ENCODE data around the gene IBA57.

Gene IBA57

GRCh38 chr1:228165372-228166169 is at the start of gene IBA57:
Gene IBA57, plus strand, starts transcription at chr1:228165804. Its CDS starts 13 bp downstream, at chr1:228165817.
- peak within 1 kb of the TSS; percentile 90 to 98 for H3K9ac ChIP-seq (ENCODE audit: low read depth in 1 of 2, low read length in 2 of 2)
- peak within 1 kb of the TSS; percentile 99 to 100 for H3K27ac ChIP-seq (ENCODE audit: low read depth in 2 of 2, low read length in 2 of 2)
- peak within 1 kb of the TSS; percentile 91 to 92 for H3K4me3 ChIP-seq (ENCODE audit: low read length in 2 of 2)
- H3K36me3 ChIP-seq (ENCODE audit: control insufficient read depth in 2 of 2, insufficient read depth in 2 of 2, low read length in 2 of 2), result peaks cover 0 to 2% of the 10 kb centered on the region in 2 donors
- peaks cover 0 to 2% of the 10 kb centered on the region in 2 donors for H3K27me3 ChIP-seq (ENCODE audit: control insufficient read depth in 2 of 2, insufficient read depth in 2 of 2, low read length in 2 of 2)
- H3K9me3 ChIP-seq (ENCODE audit: control insufficient read depth in 2 of 2, low read length in 2 of 2), result no peaks in the 10 kb centered on the region
- peaks cover 14 to 16% of the 10 kb centered on the region in 2 donors for H3K4me1 ChIP-seq (ENCODE audit: control insufficient read depth in 2 of 2, insufficient read depth in 2 of 2, low read length in 2 of 2)

- Histone ChIP-seq H3K27me3 (ENCODE audit: control insufficient read depth in 2 of 2, insufficient read depth in 2 of 2, low read length in 2 of 2) (peaks cover 0 to 2% of the 10 kb centered on the region in 2 donors), H3K4me1 (ENCODE audit: control insufficient read depth in 2 of 2, insufficient read depth in 2 of 2, low read length in 2 of 2) (no peaks in the 10 kb centered on the region), H3K9ac (ENCODE audit: low read depth in 1 of 2, low read length in 2 of 2) (no peak overlapping the region), H3K27ac (ENCODE audit: low read depth in 2 of 2, low read length in 2 of 2) (no peak overlapping the region), H3K9me3 (ENCODE audit: control insufficient read depth in 2 of 2, low read length in 2 of 2) (no peaks in the 10 kb centered on the region), H3K36me3 (ENCODE audit: control insufficient read depth in 2 of 2, insufficient read depth in 2 of 2, low read length in 2 of 2) (no peaks in the 10 kb centered on the region), H3K4me3 (ENCODE audit: low read length in 2 of 2) (no peak overlapping the region)
Observed at GRCh38 chr1:228117335-228117734, 48.3 kb upstream of the IBA57 start.

DNA sequence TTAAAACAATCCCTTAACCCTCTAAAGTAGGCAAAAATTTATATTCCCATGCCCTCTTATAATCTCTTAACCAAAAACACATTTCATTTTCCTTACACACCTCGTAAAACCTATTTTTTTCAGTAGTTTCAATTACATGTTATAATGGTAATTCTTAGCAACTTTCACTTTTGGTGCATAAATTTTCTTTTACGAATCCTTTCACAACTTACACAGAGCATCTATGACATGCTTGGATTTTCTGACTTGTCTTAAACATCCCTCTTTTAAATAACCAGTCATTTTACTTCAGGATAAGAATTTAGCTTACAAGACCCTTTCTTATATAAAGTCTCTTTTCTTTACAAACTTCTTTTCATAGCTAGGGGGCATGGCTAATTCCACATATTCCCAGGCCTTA is 47.6 kb upstream of the IBA57 start:
- no peaks in the 10 kb centered on the region for H3K4me1 ChIP-seq (ENCODE audit: control insufficient read depth in 2 of 2, insufficient read depth in 2 of 2, low read length in 2 of 2)
- H3K27me3 ChIP-seq (ENCODE audit: control insufficient read depth in 2 of 2, insufficient read depth in 2 of 2, low read length in 2 of 2), result peaks cover 0 to 2% of the 10 kb centered on the region in 2 donors
- no peaks in the 10 kb centered on the region for H3K9me3 ChIP-seq (ENCODE audit: control insufficient read depth in 2 of 2, low read length in 2 of 2)
- no peak overlapping the region for H3K27ac ChIP-seq (ENCODE audit: low read depth in 2 of 2, low read length in 2 of 2)
- H3K36me3 ChIP-seq (ENCODE audit: control insufficient read depth in 2 of 2, insufficient read depth in 2 of 2, low read length in 2 of 2), result no peaks in the 10 kb centered on the region
- H3K4me3 ChIP-seq (ENCODE audit: low read length in 2 of 2), result no peak overlapping the region
- no peak overlapping the region for H3K9ac ChIP-seq (ENCODE audit: low read depth in 1 of 2, low read length in 2 of 2)

DNA sequence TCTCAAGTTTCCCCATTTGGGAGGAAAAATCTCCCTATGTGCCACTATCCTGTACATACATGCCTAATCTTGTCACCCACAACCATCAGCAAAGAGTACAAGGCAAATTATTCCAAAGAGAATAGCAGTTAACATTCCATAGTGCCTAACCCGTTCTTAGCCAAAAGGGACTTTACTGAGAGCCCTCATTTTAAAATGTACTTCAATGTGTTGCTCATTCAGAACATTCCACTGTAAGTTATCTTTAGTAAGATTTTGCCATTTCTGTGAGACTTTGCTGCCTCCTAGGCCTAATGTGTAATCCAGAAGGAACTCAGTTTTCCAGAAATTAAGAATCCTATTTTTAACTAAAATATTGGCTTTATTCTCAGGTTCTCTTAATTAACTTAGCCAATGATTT is 45.3 kb upstream of the IBA57 start:
- Histone ChIP-seq H3K4me3 (ENCODE audit: low read length in 2 of 2) (no peak overlapping the region), H3K4me1 (ENCODE audit: control insufficient read depth in 2 of 2, insufficient read depth in 2 of 2, low read length in 2 of 2) (no peaks in the 10 kb centered on the region), H3K36me3 (ENCODE audit: control insufficient read depth in 2 of 2, insufficient read depth in 2 of 2, low read length in 2 of 2) (no peaks in the 10 kb centered on the region), H3K9ac (ENCODE audit: low read depth in 1 of 2, low read length in 2 of 2) (no peak overlapping the region), H3K27me3 (ENCODE audit: control insufficient read depth in 2 of 2, insufficient read depth in 2 of 2, low read length in 2 of 2) (peaks cover 0 to 2% of the 10 kb centered on the region in 2 donors), H3K9me3 (ENCODE audit: control insufficient read depth in 2 of 2, low read length in 2 of 2) (no peaks in the 10 kb centered on the region), H3K27ac (ENCODE audit: low read depth in 2 of 2, low read length in 2 of 2) (no peak overlapping the region)

DNA sequence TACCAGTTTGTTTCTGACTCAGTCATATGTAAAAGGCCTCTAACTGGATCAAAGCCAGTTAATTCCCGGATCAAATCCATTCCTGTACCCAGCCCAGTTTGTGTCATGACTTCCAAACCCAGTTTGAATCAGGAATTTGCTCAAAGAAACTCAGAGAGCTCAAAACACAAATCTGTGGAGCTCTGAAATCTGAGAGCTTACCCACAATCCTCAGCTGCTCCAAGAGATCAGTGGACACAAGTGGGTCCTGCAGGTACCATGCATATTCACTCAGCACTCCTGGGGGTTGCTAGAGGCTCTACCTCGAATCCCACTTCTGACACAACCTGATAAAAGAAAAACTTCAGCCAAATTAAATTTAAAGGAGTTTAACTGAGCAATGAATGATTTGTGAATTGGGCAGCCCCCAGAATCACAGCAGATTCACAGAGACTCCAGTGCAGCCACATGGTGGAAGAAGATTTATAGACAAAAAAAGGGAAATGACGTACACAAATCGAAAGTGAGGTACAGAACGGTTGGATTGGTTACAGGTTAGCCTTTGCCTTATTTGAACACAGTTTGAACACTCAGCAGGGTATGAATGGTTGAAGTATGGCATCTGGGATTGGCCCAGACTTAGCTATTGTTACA is 44.6 kb upstream of the IBA57 start:
- no peaks in the 10 kb centered on the region for H3K9me3 ChIP-seq (ENCODE audit: control insufficient read depth in 2 of 2, low read length in 2 of 2)
- no peak overlapping the region for H3K27ac ChIP-seq (ENCODE audit: low read depth in 2 of 2, low read length in 2 of 2)

DNA sequence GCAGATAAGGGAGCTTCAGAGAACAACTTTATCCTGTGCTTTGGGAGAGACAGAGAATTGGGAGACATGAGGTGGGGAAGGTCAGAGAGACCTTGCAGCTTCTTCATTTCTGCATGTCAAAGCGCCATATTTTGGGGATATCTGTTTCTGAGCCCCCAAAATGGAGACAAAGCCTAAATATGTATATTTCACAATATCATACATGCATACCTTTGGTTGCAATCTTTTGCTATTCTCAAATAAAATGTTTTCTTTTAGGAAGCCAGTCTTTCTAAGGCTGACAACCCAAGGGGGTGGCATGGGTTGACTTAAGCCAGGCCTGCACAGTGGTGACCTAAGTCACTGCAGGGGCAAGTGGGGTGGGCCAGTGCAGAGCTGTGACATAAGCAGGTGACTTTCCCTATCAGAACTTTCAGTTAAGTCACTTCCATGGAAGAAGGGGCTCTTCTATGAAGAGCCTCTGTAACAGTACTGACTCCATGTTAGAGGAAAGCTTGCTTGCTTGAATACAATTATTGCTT is 42.6 kb upstream of the IBA57 start:
- Histone ChIP-seq H3K4me1 (ENCODE audit: control insufficient read depth in 2 of 2, insufficient read depth in 2 of 2, low read length in 2 of 2) (no peaks in the 10 kb centered on the region), H3K27ac (ENCODE audit: low read depth in 2 of 2, low read length in 2 of 2) (no peak overlapping the region), H3K9ac (ENCODE audit: low read depth in 1 of 2, low read length in 2 of 2) (no peak overlapping the region), H3K4me3 (ENCODE audit: low read length in 2 of 2) (no peak overlapping the region), H3K27me3 (ENCODE audit: control insufficient read depth in 2 of 2, insufficient read depth in 2 of 2, low read length in 2 of 2) (peaks cover 0 to 2% of the 10 kb centered on the region in 2 donors), H3K36me3 (ENCODE audit: control insufficient read depth in 2 of 2, insufficient read depth in 2 of 2, low read length in 2 of 2) (no peaks in the 10 kb centered on the region), H3K9me3 (ENCODE audit: control insufficient read depth in 2 of 2, low read length in 2 of 2) (no peaks in the 10 kb centered on the region)

More for the DNA sequence above, 44.6 kb upstream of the IBA57 start:
- H3K4me1 ChIP-seq (ENCODE audit: control insufficient read depth in 2 of 2, insufficient read depth in 2 of 2, low read length in 2 of 2), result no peaks in the 10 kb centered on the region
- H3K27me3 ChIP-seq (ENCODE audit: control insufficient read depth in 2 of 2, insufficient read depth in 2 of 2, low read length in 2 of 2), result peaks cover 0 to 2% of the 10 kb centered on the region in 2 donors
- H3K36me3 ChIP-seq (ENCODE audit: control insufficient read depth in 2 of 2, insufficient read depth in 2 of 2, low read length in 2 of 2), result no peaks in the 10 kb centered on the region
- H3K9ac ChIP-seq (ENCODE audit: low read depth in 1 of 2, low read length in 2 of 2), result no peak overlapping the region
- no peak overlapping the region for H3K4me3 ChIP-seq (ENCODE audit: low read length in 2 of 2)

- no peaks in the 10 kb centered on the region for H3K4me1 ChIP-seq (ENCODE audit: control insufficient read depth in 2 of 2, insufficient read depth in 2 of 2, low read length in 2 of 2)
- no peaks in the 10 kb centered on the region for H3K36me3 ChIP-seq (ENCODE audit: control insufficient read depth in 2 of 2, insufficient read depth in 2 of 2, low read length in 2 of 2)
- no peak overlapping the region for H3K4me3 ChIP-seq (ENCODE audit: low read length in 2 of 2)
- no peak overlapping the region for H3K27ac ChIP-seq (ENCODE audit: low read depth in 2 of 2, low read length in 2 of 2)
- peaks cover 0 to 2% of the 10 kb centered on the region in 2 donors for H3K27me3 ChIP-seq (ENCODE audit: control insufficient read depth in 2 of 2, insufficient read depth in 2 of 2, low read length in 2 of 2)
- no peak overlapping the region for H3K9ac ChIP-seq (ENCODE audit: low read depth in 1 of 2, low read length in 2 of 2)
- H3K9me3 ChIP-seq (ENCODE audit: control insufficient read depth in 2 of 2, low read length in 2 of 2), result no peaks in the 10 kb centered on the region
Observed at GRCh38 chr1:228123505-228123904, 42.1 kb upstream of the IBA57 start.

DNA sequence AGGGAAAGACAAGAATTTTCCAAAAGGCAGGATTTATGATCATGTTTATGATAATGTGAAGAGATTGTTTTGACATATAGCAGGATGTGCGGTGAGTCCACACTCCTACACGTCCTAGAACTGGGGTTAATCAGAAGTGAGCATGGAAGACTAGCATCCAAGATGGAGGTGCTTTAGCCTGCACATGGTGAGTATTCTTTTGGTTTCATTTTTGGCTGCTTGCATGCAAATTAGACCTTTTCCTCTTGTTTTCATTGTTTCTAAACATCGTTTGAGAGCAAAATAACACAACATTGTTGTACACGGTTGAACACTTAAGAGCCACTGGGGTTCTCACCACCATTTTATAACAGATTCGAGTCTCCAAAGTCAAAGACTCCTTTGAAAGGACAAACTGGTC is 40.4 kb upstream of the IBA57 start:
- Histone ChIP-seq H3K9me3 (ENCODE audit: control insufficient read depth in 2 of 2, low read length in 2 of 2) (no peaks in the 10 kb centered on the region), H3K36me3 (ENCODE audit: control insufficient read depth in 2 of 2, insufficient read depth in 2 of 2, low read length in 2 of 2) (no peaks in the 10 kb centered on the region), H3K9ac (ENCODE audit: low read depth in 1 of 2, low read length in 2 of 2) (no peak overlapping the region), H3K27me3 (ENCODE audit: control insufficient read depth in 2 of 2, insufficient read depth in 2 of 2, low read length in 2 of 2) (peaks cover 0 to 2% of the 10 kb centered on the region in 2 donors), H3K27ac (ENCODE audit: low read depth in 2 of 2, low read length in 2 of 2) (no peak overlapping the region), H3K4me1 (ENCODE audit: control insufficient read depth in 2 of 2, insufficient read depth in 2 of 2, low read length in 2 of 2) (no peaks in the 10 kb centered on the region), H3K4me3 (ENCODE audit: low read length in 2 of 2) (no peak overlapping the region)

DNA sequence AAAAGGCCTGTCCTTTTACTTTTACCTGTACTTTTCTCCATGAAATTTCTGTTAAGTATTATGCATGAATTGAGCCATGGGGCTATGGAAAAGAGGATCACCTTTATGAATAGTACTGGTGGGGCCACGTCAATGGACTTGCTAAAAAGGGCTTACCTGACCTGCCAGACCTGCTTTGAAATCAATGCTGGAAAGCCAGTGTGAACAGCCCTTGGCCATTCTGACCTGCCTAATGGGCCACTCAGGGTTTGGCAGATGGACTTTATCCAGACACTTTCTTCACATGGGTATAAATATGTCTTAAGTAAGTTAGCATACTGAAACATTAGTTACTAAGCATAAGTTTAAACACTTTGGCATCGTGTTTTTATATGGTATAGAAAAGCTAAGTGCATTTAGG is 33.8 kb upstream of the IBA57 start:
- Histone ChIP-seq H3K9me3 (ENCODE audit: control insufficient read depth in 2 of 2, low read length in 2 of 2) (no peaks in the 10 kb centered on the region), H3K36me3 (ENCODE audit: control insufficient read depth in 2 of 2, insufficient read depth in 2 of 2, low read length in 2 of 2) (no peaks in the 10 kb centered on the region), H3K4me1 (ENCODE audit: control insufficient read depth in 2 of 2, insufficient read depth in 2 of 2, low read length in 2 of 2) (no peaks in the 10 kb centered on the region), H3K9ac (ENCODE audit: low read depth in 1 of 2, low read length in 2 of 2) (no peak overlapping the region), H3K27me3 (ENCODE audit: control insufficient read depth in 2 of 2, insufficient read depth in 2 of 2, low read length in 2 of 2) (no peaks in the 10 kb centered on the region), H3K27ac (ENCODE audit: low read depth in 2 of 2, low read length in 2 of 2) (no peak overlapping the region), H3K4me3 (ENCODE audit: low read length in 2 of 2) (no peak overlapping the region)

DNA sequence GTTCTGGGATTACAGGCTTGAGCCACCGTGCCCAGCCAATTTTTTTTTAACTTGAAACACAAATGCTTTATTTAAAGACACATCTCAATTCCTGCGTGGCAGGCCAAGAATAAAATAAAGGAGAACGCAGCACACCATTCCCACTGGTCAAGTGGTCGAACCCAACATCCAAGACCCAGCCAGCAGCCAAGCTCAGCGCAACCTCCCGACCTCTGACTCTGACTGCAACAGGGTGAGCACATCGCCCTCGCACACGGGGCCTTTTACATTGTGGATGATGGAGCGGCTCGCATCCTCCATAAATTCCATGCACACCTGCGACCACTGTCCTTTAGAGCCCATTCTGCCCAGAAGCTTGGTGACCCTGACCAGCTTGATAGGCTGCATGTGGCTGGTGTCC is 31.0 kb upstream of the IBA57 start:
- Histone ChIP-seq H3K9me3 (ENCODE audit: control insufficient read depth in 2 of 2, low read length in 2 of 2) (no peaks in the 10 kb centered on the region), H3K27ac (ENCODE audit: low read depth in 2 of 2, low read length in 2 of 2) (no peak overlapping the region), H3K9ac (ENCODE audit: low read depth in 1 of 2, low read length in 2 of 2) (no peak overlapping the region), H3K4me1 (ENCODE audit: control insufficient read depth in 2 of 2, insufficient read depth in 2 of 2, low read length in 2 of 2) (no peaks in the 10 kb centered on the region), H3K36me3 (ENCODE audit: control insufficient read depth in 2 of 2, insufficient read depth in 2 of 2, low read length in 2 of 2) (no peaks in the 10 kb centered on the region), H3K27me3 (ENCODE audit: control insufficient read depth in 2 of 2, insufficient read depth in 2 of 2, low read length in 2 of 2) (no peaks in the 10 kb centered on the region), H3K4me3 (ENCODE audit: low read length in 2 of 2) (no peak overlapping the region)
